ENCODE results near the gene RNF112.

DNA sequence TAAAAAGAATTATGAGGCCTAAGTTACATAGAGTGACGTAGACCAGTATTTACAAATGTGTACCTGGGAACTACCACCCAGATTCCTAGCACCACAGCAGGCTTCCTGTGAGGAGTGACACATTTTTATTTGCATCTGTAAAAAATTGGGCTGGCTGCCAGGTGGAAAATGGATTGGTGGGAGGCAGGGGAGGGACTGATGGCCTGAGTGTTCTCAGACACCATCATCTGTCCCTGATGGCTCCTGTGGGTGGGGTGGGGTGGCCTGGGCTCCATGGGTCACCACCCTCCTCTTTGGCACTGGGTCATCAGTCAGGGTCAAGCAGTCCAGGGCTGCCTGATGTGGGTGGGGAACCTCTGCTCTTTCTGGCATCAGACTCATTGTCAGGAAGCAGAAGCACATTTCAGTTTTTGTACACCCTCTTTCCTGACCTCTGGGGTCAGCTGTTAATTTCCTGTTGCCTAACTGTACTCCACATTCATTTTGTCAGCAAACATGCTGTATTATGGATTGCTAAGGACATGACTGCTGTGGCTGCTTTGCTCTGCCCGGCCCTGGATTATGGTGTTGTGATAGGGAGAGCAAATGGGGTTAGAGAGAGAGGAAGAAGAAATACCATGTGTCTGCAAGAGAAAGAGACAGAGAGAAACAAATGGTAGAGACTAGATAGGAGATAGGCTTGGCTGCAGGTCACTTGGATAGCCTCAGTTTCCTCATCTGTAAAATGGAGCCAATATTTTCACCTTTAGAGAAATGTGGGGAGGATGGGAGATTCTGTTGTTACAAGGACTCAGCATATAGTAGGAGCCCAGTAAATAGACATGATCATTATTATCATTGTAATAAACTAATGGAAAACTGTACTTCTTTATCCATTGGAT is 12.5 kb upstream of the RNF112 start:
- TF ChIP-seq, protein P1, sequence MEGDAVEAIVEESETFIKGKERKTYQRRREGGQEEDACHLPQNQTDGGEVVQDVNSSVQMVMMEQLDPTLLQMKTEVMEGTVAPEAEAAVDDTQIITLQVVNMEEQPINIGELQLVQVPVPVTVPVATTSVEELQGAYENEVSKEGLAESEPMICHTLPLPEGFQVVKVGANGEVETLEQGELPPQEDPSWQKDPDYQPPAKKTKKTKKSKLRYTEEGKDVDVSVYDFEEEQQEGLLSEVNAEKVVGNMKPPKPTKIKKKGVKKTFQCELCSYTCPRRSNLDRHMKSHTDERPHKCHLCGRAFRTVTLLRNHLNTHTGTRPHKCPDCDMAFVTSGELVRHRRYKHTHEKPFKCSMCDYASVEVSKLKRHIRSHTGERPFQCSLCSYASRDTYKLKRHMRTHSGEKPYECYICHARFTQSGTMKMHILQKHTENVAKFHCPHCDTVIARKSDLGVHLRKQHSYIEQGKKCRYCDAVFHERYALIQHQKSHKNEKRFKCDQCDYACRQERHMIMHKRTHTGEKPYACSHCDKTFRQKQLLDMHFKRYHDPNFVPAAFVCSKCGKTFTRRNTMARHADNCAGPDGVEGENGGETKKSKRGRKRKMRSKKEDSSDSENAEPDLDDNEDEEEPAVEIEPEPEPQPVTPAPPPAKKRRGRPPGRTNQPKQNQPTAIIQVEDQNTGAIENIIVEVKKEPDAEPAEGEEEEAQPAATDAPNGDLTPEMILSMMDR (conservative IDR thresholded peaks at IDR 0.05; ENCODE audit: low read length), result no peak
- TF ChIP-seq EZH2phosphoT487 (IDR thresholded peaks at IDR 0.05; ENCODE audit: borderline replicate concordance), result no peak

Measured in Loucy (cell line).